ENCODE results near the gene RDH8. TPM values are rescaled to one million over a fixed set of nuclear protein-coding genes. Genes with fewer than 3 reads are reported as not detected.
A peak's percentile ranks its signal among the peaks of the same experiment; 100 is the strongest.

The RDH8 gene
- total RNA-seq, 4 donors from 2014 or later, result not detected

DNA sequence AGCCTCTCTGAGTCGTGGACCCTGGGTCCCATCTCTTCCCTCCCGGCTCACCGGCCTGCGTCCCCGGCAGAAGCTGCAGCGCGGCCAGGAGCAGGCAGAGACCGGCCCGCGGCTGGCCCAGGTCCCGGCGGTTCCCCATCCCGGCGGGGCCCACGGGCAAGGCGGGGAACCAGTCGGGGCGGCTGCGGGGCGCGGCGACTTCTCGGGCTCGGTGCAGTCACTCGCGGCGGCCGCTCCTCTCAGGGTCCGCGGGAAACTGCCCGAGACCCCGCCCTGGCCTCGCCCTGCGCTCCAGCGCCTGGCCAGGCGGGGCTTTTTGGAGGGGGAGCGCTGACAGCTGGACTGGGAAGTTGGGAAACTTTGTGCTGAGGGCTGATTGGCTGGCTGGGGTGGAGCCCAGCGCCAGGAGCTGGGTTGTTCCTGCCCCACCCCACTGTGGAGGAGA is 3.0 kb upstream of the RDH8 start, which contains the start of gene COL5A3:
Gene COL5A3 (minus strand): TSS at position 258 of the 445 bp plus-strand sequence. CDS start 119 bp downstream, at position 139.
- ATAC-seq (ENCODE audit: low FRiP score) (peak; percentile 60), DNase-seq (ENCODE audit: low spot score) (no peak)

DNA sequence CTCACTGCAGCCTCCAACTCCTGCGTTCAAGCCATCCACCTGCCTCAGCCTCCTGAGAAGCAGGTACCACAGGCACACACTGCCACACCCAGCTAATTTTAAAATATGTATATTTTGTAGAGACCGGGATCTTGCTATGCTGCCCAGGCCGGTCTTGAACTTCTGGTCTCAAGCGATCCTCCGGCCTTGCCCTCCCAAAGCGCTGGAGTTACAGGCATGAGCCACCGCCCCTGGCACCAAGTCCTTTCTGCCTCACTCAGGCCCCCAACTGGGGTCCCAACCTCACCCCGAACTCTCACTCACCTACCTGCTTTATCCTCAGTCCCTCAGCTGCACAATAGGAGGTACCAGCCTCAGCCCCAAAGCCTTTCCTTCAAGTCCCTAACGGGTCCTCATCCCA is 2.3 kb upstream of the RDH8 start:
- ATAC-seq (ENCODE audit: low FRiP score) (no peak), DNase-seq (ENCODE audit: low spot score) (no peak)
- TF ChIP-seq, protein P1, sequence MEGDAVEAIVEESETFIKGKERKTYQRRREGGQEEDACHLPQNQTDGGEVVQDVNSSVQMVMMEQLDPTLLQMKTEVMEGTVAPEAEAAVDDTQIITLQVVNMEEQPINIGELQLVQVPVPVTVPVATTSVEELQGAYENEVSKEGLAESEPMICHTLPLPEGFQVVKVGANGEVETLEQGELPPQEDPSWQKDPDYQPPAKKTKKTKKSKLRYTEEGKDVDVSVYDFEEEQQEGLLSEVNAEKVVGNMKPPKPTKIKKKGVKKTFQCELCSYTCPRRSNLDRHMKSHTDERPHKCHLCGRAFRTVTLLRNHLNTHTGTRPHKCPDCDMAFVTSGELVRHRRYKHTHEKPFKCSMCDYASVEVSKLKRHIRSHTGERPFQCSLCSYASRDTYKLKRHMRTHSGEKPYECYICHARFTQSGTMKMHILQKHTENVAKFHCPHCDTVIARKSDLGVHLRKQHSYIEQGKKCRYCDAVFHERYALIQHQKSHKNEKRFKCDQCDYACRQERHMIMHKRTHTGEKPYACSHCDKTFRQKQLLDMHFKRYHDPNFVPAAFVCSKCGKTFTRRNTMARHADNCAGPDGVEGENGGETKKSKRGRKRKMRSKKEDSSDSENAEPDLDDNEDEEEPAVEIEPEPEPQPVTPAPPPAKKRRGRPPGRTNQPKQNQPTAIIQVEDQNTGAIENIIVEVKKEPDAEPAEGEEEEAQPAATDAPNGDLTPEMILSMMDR (IDR thresholded peaks at IDR 0.05), result no peak

More for the DNA sequence above, 3.0 kb upstream of the RDH8 start, which contains the start of gene COL5A3:
- TF ChIP-seq, protein P1 (IDR thresholded peaks at IDR 0.05), result no peak

DNA sequence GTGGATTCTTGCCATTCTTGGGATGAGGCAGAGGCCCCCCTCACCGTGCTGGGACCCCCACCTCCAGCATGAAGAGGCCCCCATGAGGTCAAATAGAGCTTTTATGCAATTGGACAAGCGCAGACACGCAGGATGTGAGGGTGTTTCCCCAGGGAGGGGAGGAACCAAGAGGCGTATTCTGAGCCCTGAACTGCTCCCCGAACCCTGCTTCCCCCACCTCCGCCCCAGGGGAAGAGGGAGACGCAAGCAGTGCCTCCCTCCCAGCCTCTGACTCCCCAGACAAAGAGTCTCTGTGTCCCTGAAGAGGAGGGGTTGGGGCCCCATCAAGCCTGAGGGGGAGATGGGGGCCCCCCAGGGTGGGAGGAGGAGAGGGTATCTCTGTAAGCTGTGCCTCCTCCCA is 1.3 kb upstream of the RDH8 start:
- DNase-seq (ENCODE audit: low spot score) (no peak), ATAC-seq (ENCODE audit: low FRiP score) (no peak)
- TF ChIP-seq, protein P1 (IDR thresholded peaks at IDR 0.05), result no peak

DNA sequence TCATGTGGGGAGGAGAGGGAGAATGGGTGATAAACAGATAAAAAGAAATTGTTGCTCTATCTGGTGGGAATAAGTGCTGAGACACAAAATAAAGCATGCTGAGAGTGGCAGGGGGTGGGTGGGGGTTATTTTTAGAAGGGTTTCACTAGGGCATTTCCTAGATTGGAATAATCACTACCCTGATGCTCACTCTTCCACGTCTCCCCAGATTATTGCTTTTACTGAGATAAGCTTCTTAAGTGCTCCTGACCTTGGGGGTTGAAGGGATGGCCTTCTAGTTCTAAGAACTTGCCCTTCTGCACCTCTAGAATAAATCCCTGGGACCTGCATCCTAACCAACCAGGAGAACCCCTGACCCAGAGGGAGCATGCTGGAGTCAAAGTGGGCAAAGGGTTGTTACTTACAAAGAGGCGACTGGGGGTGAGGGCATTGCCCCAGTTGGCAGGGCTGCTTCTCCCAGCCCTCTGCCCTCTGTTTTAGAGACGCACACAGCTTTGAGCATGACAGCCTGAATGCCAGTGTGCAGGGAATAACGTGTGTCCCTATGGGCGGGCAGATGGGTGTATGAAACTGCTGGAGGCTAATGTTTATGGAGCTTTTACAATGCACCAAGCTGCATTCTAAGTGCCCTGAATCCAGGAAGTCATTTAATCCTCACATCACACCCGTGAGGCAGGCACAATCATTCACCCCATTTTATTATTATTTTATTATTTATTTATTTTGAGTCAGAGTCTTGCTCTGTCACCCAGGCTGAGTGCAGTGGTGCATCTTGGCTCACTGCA is 743 bp downstream of the RDH8 start:
- TF ChIP-seq, protein P1 (IDR thresholded peaks at IDR 0.05), result no peak
- DNase-seq (ENCODE audit: low spot score) (no peak), ATAC-seq (ENCODE audit: low FRiP score) (no peak)

DNA sequence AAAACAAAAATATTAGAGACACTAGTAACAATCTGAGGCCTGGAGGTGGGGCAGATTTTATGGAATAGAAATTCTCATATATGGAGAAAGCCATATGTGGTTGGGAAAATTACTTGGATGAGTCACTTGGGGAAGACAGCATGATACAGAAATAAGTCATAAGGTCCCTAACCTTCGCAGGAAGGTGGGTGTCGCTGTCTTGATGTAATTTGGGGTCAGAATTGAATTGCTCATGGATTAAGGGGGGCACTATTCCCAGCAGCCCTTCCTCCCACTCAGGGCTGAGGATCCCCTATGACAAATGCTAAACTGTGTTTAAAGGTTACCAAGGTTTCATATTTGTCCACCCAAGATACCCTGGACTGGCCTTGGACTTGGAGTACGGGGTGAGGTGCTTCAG is 5.0 kb downstream of the RDH8 start:
- no peak for ATAC-seq (ENCODE audit: low FRiP score)
- TF ChIP-seq, protein P1 (IDR thresholded peaks at IDR 0.05), result no peak
- no peak for DNase-seq (ENCODE audit: low spot score)

DNA sequence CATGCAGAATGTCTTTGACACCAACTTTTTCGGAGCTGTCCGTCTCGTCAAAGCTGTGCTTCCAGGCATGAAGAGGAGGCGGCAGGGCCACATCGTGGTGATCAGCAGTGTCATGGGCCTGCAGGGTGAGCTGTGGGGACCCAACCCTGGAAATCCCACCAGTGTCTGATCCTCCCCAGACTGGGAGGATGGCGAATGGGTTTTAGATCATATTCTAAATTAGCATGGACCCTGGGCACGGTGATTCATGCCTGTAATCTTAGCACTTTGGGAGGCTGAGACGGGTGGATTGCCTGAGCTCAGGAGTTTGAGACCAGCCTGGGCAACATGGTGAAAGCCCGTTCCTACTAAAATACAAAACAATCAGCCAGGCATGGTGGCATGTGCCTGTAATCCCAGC is 5.5 kb downstream of the RDH8 start:
- TF ChIP-seq, protein P1 (IDR thresholded peaks at IDR 0.05), result no peak
- no peak for ATAC-seq (ENCODE audit: low FRiP score)
- no peak for DNase-seq (ENCODE audit: low spot score)

DNA sequence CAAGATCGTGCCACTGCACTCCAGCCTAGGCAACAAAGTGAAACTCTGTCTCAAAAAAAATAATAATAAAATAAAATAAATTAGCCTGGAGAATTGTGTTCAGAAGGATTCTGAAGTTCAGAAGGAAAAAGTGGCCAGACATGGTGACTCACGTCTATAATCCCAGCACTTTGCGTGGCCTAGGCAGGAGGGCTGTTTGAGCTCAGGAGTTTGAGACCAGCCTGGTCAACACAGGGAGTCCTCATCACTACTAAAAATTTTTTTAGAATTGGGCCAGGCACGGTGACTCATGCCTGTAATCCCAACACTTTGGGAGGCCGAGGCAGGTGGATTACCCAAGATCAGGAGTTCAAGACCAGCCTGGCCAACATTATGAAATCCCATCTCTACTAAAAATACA is 6.0 kb downstream of the RDH8 start:
- ATAC-seq (ENCODE audit: low FRiP score), result no peak
- no peak for DNase-seq (ENCODE audit: low spot score)
- TF ChIP-seq, protein P1 (IDR thresholded peaks at IDR 0.05), result no peak

Data from omental fat pad (tissue), 4 donors.